Muscle of arm (tissue), 12 donors: Measurements from ENCODE around the gene CNNM3. TPM values are rescaled to one million over a fixed set of nuclear protein-coding genes. Genes with fewer than 3 reads are reported as not detected.

Experiments used
- DNase-seq: peaks from one replicate; pipeline ENCODE4 v3.0.0-alpha.2; 2013
- polyA plus RNA-seq, 12 donors: library from polyadenylated mRNA; unstranded; fragments of 120-200 nt; gene quantifications; one replicate each; pipeline ENCODE4 v1.2.1, GENCODE V29; 2013; ENCODE audit not compliant: insufficient read length in 12 of 12

Gene CNNM3
- polyA plus RNA-seq, 12 donors: 12.6 to 38.3 (median 22.0) TPM; not detected in 1

DNA sequence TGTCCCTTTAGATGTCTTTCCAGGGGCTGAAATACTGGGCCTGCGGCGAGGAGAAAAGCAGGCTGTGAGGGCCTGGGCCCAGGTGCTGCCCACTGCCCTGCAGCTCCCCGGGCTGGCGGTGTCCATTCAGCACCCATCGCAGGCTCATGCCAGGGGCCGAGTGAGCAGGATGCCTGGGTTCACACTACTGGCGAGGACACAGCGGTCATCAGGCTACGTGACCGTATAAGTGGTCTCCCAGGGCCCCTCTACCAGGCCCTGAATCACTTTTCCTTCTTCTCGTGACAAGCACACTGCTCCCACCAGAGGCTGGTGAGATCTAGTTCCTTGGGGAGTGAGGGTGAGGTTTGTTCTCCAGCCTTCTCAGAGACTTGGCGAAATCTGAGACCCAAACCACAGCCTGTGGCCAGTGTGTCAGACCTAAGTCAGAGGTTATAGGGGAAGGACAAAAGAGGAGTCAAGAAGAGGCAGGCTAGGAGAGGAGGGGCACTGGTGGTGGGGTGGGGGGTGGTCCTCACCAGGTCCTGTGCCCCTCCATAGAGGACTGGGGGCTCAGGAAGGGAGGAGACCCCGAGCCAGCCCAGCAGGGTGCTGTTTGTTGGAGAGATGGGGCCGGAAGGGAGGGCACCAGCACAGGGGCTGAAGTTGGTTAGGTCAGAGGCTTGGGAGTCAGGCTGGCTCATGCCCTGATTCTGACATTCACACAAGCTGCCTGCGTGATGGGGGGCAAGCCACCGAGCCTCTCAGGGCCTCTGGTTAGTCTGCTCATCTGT lies 60.4 kb downstream of the CNNM3 start:
- no peak for DNase-seq

DNA sequence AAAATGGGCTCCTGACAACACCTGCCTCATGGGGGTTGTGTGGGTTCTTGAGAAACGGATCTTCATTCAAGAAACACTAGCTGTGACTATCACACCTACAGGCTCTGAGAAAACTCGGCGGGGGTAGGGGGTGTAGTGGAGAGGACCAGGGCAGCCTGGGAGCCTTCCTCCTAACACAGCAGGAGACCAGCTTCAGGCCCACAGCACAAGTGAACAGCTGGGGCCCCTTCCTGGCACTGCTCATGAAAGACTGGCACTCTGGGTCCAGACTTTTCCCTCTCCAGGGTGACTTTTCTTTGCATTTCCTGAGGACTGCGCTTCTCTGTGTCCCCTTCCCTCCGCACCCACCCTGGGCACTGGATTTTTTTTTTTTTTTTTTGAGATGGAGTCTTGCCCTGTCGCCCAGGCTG lies 61.0 kb downstream of the CNNM3 start:
- no peak for DNase-seq

DNA sequence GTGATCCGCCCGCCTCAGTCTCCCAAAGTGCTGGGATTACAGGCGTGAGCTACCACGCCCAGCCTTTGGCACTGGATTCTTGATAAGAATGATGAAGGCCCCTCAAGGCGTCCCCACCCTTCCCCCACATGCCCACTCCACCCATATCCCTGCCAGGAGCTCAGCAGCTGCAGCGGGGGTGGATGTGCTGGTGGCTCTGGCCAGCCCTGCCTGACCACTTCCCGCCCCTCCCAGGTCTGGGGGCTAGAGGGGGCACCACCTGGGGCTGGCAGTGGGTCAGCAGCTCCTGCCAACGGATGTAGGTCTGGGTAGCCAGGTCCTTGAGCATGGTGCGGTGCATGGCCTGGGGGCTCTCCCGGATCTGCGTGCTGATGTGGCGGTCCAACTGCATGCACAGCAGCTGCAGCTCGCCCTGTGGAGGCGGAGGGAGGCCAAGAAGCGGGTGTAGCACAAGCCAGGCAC lies 61.6 kb downstream of the CNNM3 start:
- no peak for DNase-seq

DNA sequence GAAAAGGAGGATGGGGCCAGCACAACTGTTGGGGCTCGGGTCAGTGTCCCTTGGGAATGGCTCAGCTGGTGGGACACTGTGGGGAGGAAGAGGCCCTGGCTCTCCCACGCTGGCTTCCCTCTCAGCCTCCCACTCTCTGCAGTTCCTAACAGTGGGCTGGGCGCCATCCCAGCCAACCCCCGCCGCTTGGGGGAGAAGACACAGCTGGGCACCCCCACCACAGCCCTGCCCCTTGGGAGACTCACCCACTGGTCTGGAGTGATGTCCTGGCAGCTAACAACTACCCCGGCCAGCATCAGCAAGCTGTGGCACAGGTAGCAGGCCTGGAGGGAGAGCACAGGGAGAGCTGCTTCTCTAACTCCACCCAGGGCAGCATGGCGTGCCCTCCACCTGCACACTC lies 62.1 kb downstream of the CNNM3 start:
- no peak for DNase-seq

DNA sequence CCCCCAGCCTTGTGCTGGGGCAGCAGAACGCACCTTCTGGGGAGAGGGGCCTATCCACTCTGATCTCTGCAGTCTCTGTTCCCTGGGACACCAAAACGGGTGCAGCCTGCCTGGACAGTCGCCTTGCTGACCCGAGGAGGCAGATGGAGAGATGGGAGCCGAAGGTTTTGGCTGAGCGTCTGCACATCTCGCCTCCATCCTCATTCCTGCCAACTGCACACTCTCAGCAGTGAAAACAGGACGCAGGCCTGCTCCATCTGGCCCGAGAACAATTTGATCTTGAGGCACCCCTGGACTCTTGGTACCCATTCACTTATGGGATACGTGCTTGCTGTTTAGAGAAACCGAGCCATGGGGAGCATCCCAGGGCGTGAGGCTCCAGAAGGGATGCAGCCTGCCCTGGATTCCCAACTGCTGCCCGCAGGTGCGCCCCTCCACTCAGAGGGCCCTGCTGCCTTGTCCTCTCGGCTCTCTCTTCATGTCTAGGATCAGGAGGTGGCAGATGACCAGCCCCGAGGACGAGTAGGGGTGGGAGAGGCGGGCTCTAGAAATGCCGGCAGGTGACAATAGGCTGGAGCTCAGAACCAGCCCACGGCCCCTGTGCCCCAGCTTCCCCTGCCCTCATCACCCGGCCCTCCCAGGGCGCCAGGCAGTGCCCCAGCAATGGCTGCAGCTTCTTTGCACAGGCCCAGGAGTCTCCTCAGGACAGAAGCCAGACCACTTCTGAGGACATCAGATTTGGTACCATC lies 62.9 kb downstream of the CNNM3 start:
- DNase-seq: no peak

DNA sequence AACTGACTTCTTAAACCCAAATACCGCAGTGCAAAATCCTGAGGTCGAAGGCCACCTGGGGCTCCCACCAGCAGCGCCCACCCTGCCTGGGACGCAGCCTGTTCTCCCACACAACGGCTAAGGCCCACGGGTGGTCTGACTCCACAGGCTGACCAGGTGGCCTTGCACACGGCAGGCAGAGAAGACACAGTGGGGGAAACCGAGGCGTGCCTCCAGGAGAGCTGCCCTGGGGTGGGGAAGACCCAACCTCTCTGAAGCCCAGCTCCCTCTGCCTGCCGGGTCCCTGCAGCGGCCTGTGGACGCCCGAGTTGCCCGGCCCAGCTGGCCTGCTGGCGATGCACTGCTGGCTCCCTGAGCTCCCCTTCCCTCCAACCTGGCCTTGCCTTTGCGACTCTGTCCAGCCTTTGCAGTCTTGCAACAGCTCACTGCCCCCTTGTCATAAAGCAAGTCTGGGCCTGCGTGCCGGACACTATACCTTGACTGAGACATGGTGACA lies 63.5 kb downstream of the CNNM3 start:
- DNase-seq: no peak

DNA sequence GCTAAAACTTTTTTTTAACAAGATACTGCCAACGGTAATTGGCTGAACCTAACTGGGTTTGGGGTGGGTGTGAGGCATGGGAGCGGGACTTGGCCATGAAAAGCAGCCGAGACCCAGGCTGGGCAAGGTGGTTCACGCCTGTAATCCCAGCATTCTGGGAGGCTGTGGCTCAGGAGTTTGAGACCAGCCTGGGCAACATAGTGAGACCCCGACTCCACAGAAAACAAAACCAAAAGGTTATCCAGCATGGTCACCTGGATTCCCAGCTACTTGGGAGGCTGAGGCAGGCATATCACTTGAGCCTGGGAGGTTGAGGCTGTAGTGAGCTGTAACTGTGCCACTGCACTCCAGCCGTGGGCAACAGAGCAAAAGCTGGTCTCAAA lies 64.8 kb downstream of the CNNM3 start:
- DNase-seq: no peak

DNA sequence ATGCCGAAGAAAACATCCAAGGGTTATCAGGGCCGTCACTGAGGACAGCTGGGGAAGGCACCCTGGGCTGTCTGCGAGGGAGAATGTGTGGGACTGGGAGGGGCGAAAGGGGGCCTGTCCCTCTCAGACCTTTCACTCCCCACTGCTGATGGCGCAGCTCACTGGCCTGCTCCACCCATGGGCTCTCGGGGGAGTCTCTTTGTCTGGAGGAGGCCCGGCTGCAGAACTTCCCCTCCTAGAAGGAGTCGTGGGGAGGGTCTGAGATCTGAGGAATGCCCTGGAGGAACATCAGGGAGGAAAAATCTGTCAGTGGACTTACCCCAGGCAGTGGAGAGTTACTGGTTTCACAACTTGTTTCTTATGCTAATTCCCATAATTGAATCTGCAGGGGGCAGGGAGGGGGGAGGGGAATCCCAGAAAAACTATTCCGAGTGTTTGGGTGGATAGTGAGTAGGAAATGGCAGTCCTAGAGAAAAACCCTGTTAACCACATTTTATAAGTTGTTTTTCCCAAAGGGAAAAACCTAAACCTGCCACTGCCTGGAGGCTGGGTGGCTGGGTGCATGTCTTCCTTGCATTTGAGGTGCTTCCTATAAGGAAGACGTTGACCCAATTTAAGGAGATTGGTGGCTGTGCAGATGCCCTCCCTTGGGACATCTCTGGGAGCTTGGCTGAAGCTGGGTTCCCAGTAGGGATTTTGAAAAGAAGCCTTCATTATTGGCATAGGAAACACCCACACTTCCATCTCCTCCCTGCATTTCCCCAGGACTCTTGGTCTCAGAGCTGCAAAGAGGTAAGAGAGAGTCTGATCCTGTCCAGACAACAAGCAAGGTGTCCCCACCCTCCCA lies 65.5 kb downstream of the CNNM3 start:
- DNase-seq: no peak

DNA sequence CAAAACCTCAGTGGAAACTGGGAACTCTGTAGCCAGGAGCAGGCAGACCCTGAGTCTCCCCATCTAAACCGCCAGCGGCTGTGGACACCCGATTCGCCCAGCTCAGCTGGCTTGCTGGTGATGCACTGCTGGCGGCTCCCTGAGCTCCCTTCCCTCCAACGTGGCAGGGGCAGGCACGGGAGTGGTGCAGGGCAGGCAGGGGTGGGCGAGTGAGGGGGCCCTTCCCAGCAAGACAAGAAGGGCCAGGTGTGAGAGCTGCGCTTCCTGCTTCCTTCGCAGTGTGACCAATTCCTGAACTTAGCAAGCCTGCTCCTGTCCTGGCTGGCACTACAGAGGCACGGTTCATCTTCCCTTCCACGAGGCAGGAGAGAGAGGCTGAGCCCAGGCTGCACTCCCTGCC lies 66.2 kb downstream of the CNNM3 start:
- no peak for DNase-seq

DNA sequence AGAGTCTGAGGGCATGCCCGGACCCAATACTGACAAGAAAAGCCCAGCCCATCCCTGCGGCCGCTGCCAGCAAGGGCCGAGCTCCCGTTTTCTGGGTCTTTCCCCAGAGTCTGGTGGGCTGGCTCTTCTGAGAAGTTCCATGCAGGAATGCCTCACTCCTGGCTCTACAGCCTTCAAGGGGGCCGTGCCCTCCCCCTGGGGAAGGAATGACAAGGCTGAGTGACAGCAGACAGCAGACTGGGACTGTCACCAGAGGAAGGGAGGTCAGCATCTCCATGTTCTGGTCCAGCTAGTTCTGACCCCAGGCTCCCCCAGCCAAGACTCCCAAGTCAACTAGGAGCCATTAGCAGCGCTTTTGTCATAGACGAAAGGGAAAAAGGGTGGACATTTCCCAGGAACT lies 66.8 kb downstream of the CNNM3 start:
- no peak for DNase-seq

DNA sequence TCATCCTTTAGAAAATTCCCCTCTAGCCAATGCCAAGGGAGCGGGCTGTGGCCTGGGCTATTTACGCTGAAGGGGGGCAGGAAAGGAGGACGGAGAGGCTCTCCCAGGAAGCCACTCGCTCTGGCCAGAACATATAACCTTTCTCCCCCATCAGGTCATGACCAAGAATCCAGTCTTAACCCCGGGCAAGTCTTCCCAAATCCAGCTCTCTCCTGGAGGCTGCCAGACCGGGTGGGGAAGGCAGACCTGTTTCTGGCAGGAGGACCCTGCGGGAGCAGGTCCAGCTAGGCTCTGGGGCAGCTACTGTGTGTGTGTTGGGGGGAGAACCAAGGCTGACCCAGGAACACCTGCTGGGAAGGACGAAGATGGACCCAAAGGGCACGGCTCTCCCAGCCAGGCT lies 67.2 kb downstream of the CNNM3 start:
- no peak for DNase-seq

Other genes starting within 250 kb of the CNNM3 start
- 10 to 100 TPM in 11 of 12 donors, not detected in 1; 27.3 to 40.5 (median 34.2) TPM for gene KANSL3, start 178.0 kb upstream of the CNNM3 start, polyA plus RNA-seq
- gene FER1L5, start 173.5 kb upstream of the CNNM3 start, polyA plus RNA-seq: 1 to 10 TPM in 7 of 12 donors, under 1 TPM in 3, not detected in 2; 0.35 to 3.8 (median 2.1) TPM
- 10 to 100 TPM in 11 of 12 donors, not detected in 1; 19.1 to 32.5 (median 26.8) TPM for gene LMAN2L, start 76.2 kb upstream of the CNNM3 start, polyA plus RNA-seq
- 10 to 100 TPM in 11 of 12 donors, not detected in 1; 16.7 to 42.7 (median 25.5) TPM for gene CNNM4, start 55.4 kb upstream of the CNNM3 start, polyA plus RNA-seq
- gene ANKRD23, start 27.8 kb downstream of the CNNM3 start, polyA plus RNA-seq: 100 to 1,000 TPM in 1 of 12 donors, 10 to 100 TPM in 7, 1 to 10 TPM in 3, not detected in 1; 2.9 to 594 (median 13.9) TPM
- 1 to 10 TPM in 10 of 12 donors, not detected in 2; 5.5 to 9.4 (median 7.2) TPM for gene ANKRD39, start 41.7 kb downstream of the CNNM3 start, polyA plus RNA-seq
- 10 to 100 TPM in 11 of 12 donors, not detected in 1; 24.7 to 38.9 (median 27.5) TPM for gene SEMA4C, start 53.8 kb downstream of the CNNM3 start, polyA plus RNA-seq
- 1 to 10 TPM in 5 of 12 donors, under 1 TPM in 5, not detected in 2; 0.44 to 1.9 (median 1.0) TPM for gene FAM178B, start 170.3 kb downstream of the CNNM3 start, polyA plus RNA-seq